Neuronal stem cell (in vitro differentiated cells): ENCODE measurements around the gene DARS2. TPM values are rescaled to one million over a fixed set of nuclear protein-coding genes. Genes with fewer than 3 reads are reported as not detected.

Experiments used
- DNase-seq: peaks from one replicate; pipeline ENCODE4 v3.0.0-alpha.2; 2013; ENCODE audit warnings: low spot score
- H2AFZ ChIP-seq: one replicate; pipeline ENCODE4 v1.6.1; 2013; ENCODE audit warnings: mild to moderate bottlenecking, low read length, inconsistent platforms
- H2AK5ac ChIP-seq: 2 replicates; pipeline ENCODE4 v1.6.1; 2013; ENCODE audit warnings: low read depth, mild to moderate bottlenecking, inconsistent platforms, low read length, moderate library complexity, mixed read lengths
- H2BK120ac ChIP-seq: 2 replicates; pipeline ENCODE4 v1.6.1; 2013; ENCODE audit warnings: low read depth, mild to moderate bottlenecking, inconsistent platforms, low read length, moderate library complexity, mixed read lengths
- H2BK12ac ChIP-seq: one replicate; pipeline ENCODE4 v1.6.1; 2013; ENCODE audit warnings: low read length, inconsistent platforms
- H2BK15ac ChIP-seq: 2 replicates; pipeline ENCODE4 v1.6.1; 2013; ENCODE audit warnings: mild to moderate bottlenecking, low read length, inconsistent platforms, mixed read lengths
- H2BK5ac ChIP-seq: one replicate; pipeline ENCODE4 v1.6.1; 2013; ENCODE audit warnings: inconsistent platforms, mild to moderate bottlenecking, low read length, moderate library complexity
- H3K14ac ChIP-seq: one replicate; pipeline ENCODE4 v1.6.1; 2013; ENCODE audit warnings: low read length, inconsistent platforms
- H3K18ac ChIP-seq: 2 replicates; pipeline ENCODE4 v1.6.1; 2013; ENCODE audit warnings: low read length, inconsistent platforms
- H3K23ac ChIP-seq: 2 replicates; pipeline ENCODE4 v1.6.1; 2013; ENCODE audit warnings: low read depth, mild to moderate bottlenecking, mixed read lengths, low read length, inconsistent platforms; ENCODE audit not compliant: poor library complexity
- H3K27ac ChIP-seq: replicated peaks from 3 replicates; pipeline ENCODE4 v1.5.1; 2013; ENCODE audit warnings: low read length, inconsistent platforms
- H3K27me3 ChIP-seq, 3 experiments: 2 replicates each; pipeline ENCODE4 v1.6.1; 2013; ENCODE audit warnings: low read length in 3 of 3, mild to moderate bottlenecking in 2 of 3, inconsistent platforms in 1 of 3, low read depth in 1 of 3, mixed read lengths in 1 of 3, moderate library complexity in 1 of 3; ENCODE audit not compliant: control insufficient read depth in 3 of 3, insufficient read depth in 3 of 3
- H3K36me3 ChIP-seq, 2 donors: replicated peaks in 1 of 2; 2 replicates each; pipeline ENCODE4 v1.6.1; 2013; ENCODE audit warnings: low read length in 2 of 2; ENCODE audit not compliant: control insufficient read depth in 2 of 2, insufficient read depth in 2 of 2
- H3K4ac ChIP-seq: 2 replicates; pipeline ENCODE4 v1.6.1; 2013; ENCODE audit warnings: inconsistent platforms, mild to moderate bottlenecking, low read length, moderate library complexity
- H3K4me1 ChIP-seq, 2 donors: 1 replicate in 1 of 2; 2 replicates in 1 of 2; pipeline ENCODE4 v1.6.1; 2013; ENCODE audit warnings: low read length in 2 of 2, low read depth in 1 of 2; ENCODE audit not compliant: control insufficient read depth in 2 of 2, insufficient read depth in 1 of 2
- H3K4me2 ChIP-seq: one replicate; pipeline ENCODE4 v1.6.1; 2013; ENCODE audit warnings: mild to moderate bottlenecking, low read length, inconsistent platforms; ENCODE audit not compliant: insufficient read depth, poor library complexity, severe bottlenecking
- H3K4me3 ChIP-seq, 2 donors: 2 replicates each; pipeline ENCODE4 v1.5.1; 2013; ENCODE audit warnings: low read length in 2 of 2, mild to moderate bottlenecking in 2 of 2, inconsistent platforms in 1 of 2, moderate library complexity in 1 of 2
- H3K79me1 ChIP-seq: one replicate; pipeline ENCODE4 v1.6.1; 2013; ENCODE audit warnings: low read depth, mild to moderate bottlenecking, inconsistent platforms, low read length, moderate library complexity
- H3K9ac ChIP-seq: one replicate; pipeline ENCODE4 v1.6.1; 2013; ENCODE audit warnings: mild to moderate bottlenecking, low read depth, low read length, inconsistent platforms; ENCODE audit not compliant: poor library complexity
- H3K9me3 ChIP-seq, 2 donors: replicated peaks in 1 of 2; 2 replicates each; pipeline versions ENCODE3 to v1.6.1; 2013; ENCODE audit warnings: low read length in 2 of 2, mild to moderate bottlenecking in 2 of 2, inconsistent platforms in 1 of 2, low read depth in 1 of 2, mixed read lengths in 1 of 2, moderate library complexity in 1 of 2; ENCODE audit not compliant: control insufficient read depth in 2 of 2, insufficient read depth in 1 of 2
- H4K8ac ChIP-seq: one replicate; pipeline ENCODE4 v1.6.1; 2013; ENCODE audit warnings: low read depth, mild to moderate bottlenecking, inconsistent platforms, low read length, moderate library complexity
- H4K91ac ChIP-seq: one replicate; pipeline ENCODE4 v1.6.1; 2013; ENCODE audit warnings: low read length, low read depth, mild to moderate bottlenecking, inconsistent platforms; ENCODE audit not compliant: poor library complexity
- WGBS, 2 donors: extraction: QIAGEN DNeasy Blood & Tissue Kit; methylation state at CpG; one replicate each; pipeline ENCODE4 v1.1.7; 2013; ENCODE audit warnings: missing lambda C conversion rate in 2 of 2, mixed read lengths in 1 of 2; ENCODE audit not compliant: insufficient read length in 2 of 2, insufficient replicate concordance in 1 of 2; ENCODE audit errors: extremely low coverage in 2 of 2; 5-methylcytosine and 5-hydroxymethylcytosine counted together
- small RNA-seq: library from polyadenylated mRNA; stranded (forward); fragments of <200 nt; extraction: miRNeasy Mini kit (QIAGEN cat#:217004); gene quantifications from one replicate; pipeline ENCODE3, GENCODE V24; 2013; ENCODE audit not compliant: insufficient read depth

The DARS2 gene

GRCh38 chr1:173900992-173901391 lies 76.5 kb downstream of the DARS2 start:
- no peak overlapping the region for H2BK15ac ChIP-seq
- DNase-seq, result no peak
- H4K8ac ChIP-seq, result no peak overlapping the region
- H3K79me1 ChIP-seq, result no peaks in the 10 kb centered on the region
- no peak overlapping the region for H2BK5ac ChIP-seq
- no peaks in the 10 kb centered on the region for H3K4me1 ChIP-seq
- peaks cover 0 to 3% of the 10 kb centered on the region in 2 donors for H3K36me3 ChIP-seq
- H3K23ac ChIP-seq, result no peak overlapping the region
- no peak overlapping the region for H2AK5ac ChIP-seq
- no peak overlapping the region for H3K27ac ChIP-seq
- no peak overlapping the region for H3K18ac ChIP-seq
- no peaks in the 10 kb centered on the region for H3K9me3 ChIP-seq
- no peak overlapping the region for H2BK120ac ChIP-seq
- H4K91ac ChIP-seq, result no peak overlapping the region
- no peak overlapping the region for H3K9ac ChIP-seq
- no peak overlapping the region for H2BK12ac ChIP-seq
- no peak overlapping the region for H3K14ac ChIP-seq
- H3K27me3 ChIP-seq, result no peaks in the 10 kb centered on the region
- no peak overlapping the region for H3K4me2 ChIP-seq
- no peak overlapping the region for H3K4me3 ChIP-seq
- no CpG with 5 or more reads among the region's 3 CpGs for WGBS, 2 donors
- H3K4ac ChIP-seq, result no peak overlapping the region
- H2AFZ ChIP-seq, result no peak overlapping the region

- WGBS, 2 donors, result no CpG with 5 or more reads among the region's 6 CpGs
- Histone ChIP-seq H4K91ac (no peak overlapping the region), H2AK5ac (no peak overlapping the region), H3K9ac (no peak overlapping the region), H3K14ac (no peak overlapping the region), H2BK120ac (no peak overlapping the region), H2BK12ac (no peak overlapping the region), H3K23ac (no peak overlapping the region), H3K79me1 (no peaks in the 10 kb centered on the region), H3K9me3 (peaks cover 0 to 2% of the 10 kb centered on the region in 2 donors), H3K27me3 (no peaks in the 10 kb centered on the region), H3K4ac (no peak overlapping the region), H2BK15ac (no peak overlapping the region), H2AFZ (no peak overlapping the region), H3K4me2 (no peak overlapping the region), H3K18ac (no peak overlapping the region), H3K4me1 (no peaks in the 10 kb centered on the region), H3K36me3 (no peaks in the 10 kb centered on the region), H2BK5ac (no peak overlapping the region), H3K27ac (no peak overlapping the region), H3K4me3 (no peak overlapping the region), H4K8ac (no peak overlapping the region)
- no peak for DNase-seq
Observed at GRCh38 chr1:173903827-173904531, 79.5 kb downstream of the DARS2 start.

Small RNAs within 50 kb of the gene (small RNA-seq; reads per million reads assigned to genes)
- gene RF00019, result not detected
